SU-DHL-6 (cell line): Measurements from ENCODE around the gene GRID1.

Experiments
- CTCF ChIP-seq: fragments of 200-600 bp; sonication (generic); IDR thresholded peaks from one replicate; pipeline ENCODE4 v1.5.1; 2017; ENCODE audit warnings: antibody characterized with exemption, mild to moderate bottlenecking, low read length, moderate library complexity; ENCODE audit not compliant: insufficient read depth, poor library complexity, severe bottlenecking
- EZH2phosphoT487 ChIP-seq: fragments of 200-600 bp; sonication (generic), shearing (Covaris generic); conservative IDR thresholded peaks from 2 replicates; pipeline ENCODE4 v1.6.1; 2018; ENCODE audit warnings: mild to moderate bottlenecking, antibody characterized with exemption, low read length, moderate library complexity, mixed read lengths

GRCh38 chr10:86316274-86316835, 50.2 kb downstream of the GRID1 start:
- TF ChIP-seq CTCF = no peak
- TF ChIP-seq EZH2phosphoT487 = no peak
